Measurements from ENCODE around the gene PLCH1. TPM values are rescaled to one million over a fixed set of nuclear protein-coding genes. Genes with fewer than 3 reads are reported as not detected.

Gene PLCH1
- total RNA-seq, 1 donor from 2014 or later = 1.3 TPM

DNA sequence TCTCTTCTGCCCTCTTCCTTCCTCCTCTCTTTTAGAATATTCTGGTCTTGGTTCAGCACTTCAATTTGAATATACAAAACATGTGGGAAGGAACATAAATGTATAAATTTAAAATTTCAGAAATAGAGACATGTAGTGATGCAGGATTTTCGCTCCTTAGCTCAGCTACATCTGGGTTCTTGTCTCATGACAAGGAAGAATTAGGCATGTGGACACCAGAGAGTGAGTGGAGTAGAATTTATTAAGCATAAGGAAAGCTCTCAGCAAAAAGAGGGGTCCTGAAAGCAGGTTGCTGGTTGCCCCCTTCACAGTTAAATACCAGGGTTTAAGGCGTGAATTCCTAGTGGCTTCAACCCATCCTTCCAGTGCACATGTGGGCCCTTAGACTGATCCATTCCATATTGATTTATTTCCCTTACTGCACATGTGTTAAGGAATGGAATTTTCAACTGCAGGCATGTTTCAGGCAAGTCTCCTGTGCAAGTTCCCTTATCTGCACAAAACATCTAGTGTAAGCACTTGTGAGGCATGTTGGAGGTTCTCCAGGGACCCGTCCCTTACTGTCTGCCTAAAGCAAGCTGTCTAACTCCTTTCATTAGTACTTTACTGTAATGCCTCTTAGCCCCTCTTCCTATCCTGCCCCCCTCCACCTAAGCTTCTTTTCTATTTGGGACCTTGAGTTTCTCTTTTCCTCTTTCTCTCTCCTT, 318.2 kb downstream of the PLCH1 start:
- H3K36me3 Mint-ChIP-seq = no peaks in the 10 kb centered on the region

DNA sequence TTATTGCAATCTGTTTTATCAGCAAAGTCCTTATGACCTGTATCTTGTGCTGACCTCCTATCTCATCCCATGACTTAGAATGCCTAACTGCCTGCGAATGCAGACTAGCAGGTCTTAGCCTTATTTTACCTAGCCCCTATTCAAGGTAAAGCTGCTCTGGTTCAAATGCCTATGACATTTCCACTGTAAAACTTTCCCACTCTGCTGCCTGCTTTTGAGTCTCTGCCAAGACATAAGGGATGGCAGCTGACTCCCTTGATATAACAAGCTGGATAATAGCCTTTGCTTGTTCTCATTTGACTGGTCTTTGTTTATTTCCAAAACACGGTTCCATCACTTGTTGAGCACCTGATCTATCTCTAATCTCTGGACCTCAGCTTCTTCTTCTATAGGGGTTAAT, 319.5 kb downstream of the PLCH1 start:
- Mint-ChIP-seq H3K4me1 (peaks cover 4% of the 10 kb centered on the region), H3K27me3 (ENCODE audit: low read depth) (no peaks in the 10 kb centered on the region), H3K4me3 (no peak overlapping the region), H3K9me3 (peaks cover 52% of the 10 kb centered on the region), H3K27ac (no peak overlapping the region), H3K36me3 (no peaks in the 10 kb centered on the region)
- no peak for DNase-seq (ENCODE audit: low spot score in 2 of 2, unreplicated experiment in 2 of 2)
- TF ChIP-seq, protein P1, sequence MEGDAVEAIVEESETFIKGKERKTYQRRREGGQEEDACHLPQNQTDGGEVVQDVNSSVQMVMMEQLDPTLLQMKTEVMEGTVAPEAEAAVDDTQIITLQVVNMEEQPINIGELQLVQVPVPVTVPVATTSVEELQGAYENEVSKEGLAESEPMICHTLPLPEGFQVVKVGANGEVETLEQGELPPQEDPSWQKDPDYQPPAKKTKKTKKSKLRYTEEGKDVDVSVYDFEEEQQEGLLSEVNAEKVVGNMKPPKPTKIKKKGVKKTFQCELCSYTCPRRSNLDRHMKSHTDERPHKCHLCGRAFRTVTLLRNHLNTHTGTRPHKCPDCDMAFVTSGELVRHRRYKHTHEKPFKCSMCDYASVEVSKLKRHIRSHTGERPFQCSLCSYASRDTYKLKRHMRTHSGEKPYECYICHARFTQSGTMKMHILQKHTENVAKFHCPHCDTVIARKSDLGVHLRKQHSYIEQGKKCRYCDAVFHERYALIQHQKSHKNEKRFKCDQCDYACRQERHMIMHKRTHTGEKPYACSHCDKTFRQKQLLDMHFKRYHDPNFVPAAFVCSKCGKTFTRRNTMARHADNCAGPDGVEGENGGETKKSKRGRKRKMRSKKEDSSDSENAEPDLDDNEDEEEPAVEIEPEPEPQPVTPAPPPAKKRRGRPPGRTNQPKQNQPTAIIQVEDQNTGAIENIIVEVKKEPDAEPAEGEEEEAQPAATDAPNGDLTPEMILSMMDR (IDR thresholded peaks at IDR 0.05; ENCODE audit: unreplicated experiment) = no peak

More for the DNA sequence above, 318.2 kb downstream of the PLCH1 start:
- TF ChIP-seq, protein P1 (IDR thresholded peaks at IDR 0.05; ENCODE audit: unreplicated experiment) = no peak
- H3K4me3 Mint-ChIP-seq = no peak overlapping the region
- no peaks in the 10 kb centered on the region for H3K4me1 Mint-ChIP-seq
- H3K27me3 Mint-ChIP-seq (ENCODE audit: low read depth) = no peaks in the 10 kb centered on the region
- no peak overlapping the region for H3K27ac Mint-ChIP-seq
- no peak for DNase-seq (ENCODE audit: low spot score in 2 of 2, unreplicated experiment in 2 of 2)
- peaks cover 56% of the 10 kb centered on the region for H3K9me3 Mint-ChIP-seq

DNA sequence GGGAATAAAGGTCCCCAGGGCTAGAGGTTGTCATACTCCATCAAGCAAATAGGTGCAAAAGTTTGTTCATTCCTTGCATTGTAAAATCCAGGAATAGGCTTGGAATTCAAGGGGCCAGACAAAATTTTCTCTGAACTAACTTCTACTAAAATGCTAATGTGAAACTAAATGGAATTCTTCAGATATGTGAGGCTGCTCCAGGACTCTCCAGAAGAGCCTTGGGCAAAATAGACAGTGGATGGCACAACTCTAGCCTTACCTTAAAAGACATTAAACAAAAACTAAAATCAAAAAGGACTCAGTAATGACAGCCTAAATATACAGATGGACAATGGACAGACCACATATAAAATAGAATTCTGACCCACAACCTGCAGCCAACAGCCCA, 320.6 kb downstream of the PLCH1 start:
- Mint-ChIP-seq H3K9me3 (peaks cover 44% of the 10 kb centered on the region), H3K4me1 (peaks cover 4% of the 10 kb centered on the region), H3K4me3 (no peak overlapping the region), H3K27me3 (ENCODE audit: low read depth) (no peaks in the 10 kb centered on the region), H3K27ac (no peak overlapping the region), H3K36me3 (no peaks in the 10 kb centered on the region)
- TF ChIP-seq, protein P1 (IDR thresholded peaks at IDR 0.05; ENCODE audit: unreplicated experiment) = no peak
- DNase-seq (ENCODE audit: low spot score in 2 of 2, unreplicated experiment in 2 of 2) = no peak

DNA sequence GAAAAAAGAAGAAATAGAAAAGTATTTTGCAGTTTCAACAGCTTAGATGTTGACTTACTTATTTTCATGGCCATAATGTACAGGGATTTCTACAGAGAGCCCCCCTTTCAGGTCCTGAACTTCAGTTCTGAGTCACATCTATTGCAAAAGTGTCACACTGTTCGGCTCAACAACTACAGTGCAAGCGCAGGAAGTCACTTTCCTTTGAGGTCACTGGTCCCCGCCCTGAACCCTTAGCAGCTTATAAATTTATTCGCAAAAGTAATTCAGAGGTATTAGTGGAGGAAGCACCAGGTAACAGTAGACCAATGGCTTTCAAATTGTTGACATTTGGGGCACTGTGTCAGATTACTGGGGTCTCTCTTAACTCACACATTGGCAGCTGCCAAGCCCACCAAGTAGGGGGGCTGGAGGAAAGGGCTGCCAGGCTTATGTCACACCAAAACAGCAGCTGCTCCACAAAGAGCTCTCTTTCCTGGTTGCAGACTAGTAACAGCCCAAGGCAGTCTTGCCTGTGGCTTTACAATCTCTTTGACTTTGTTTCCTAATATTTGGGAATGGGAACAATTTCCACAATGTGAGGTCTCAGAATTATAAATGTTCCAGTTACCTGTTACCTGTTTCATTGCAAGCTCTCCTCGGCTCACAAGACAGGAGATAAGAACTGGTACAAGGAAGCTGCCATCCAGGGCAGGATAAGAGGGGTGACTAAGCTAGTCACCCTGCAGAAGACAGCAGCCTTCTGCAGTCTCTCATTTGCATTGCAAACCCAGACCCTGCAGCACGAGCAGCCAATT, 321.1 kb downstream of the PLCH1 start:
- Mint-ChIP-seq H3K4me3 (no peak overlapping the region), H3K36me3 (no peaks in the 10 kb centered on the region), H3K4me1 (peaks cover 6% of the 10 kb centered on the region), H3K27ac (no peak overlapping the region), H3K9me3 (peaks cover 41% of the 10 kb centered on the region), H3K27me3 (ENCODE audit: low read depth) (no peaks in the 10 kb centered on the region)
- TF ChIP-seq, protein P1 (IDR thresholded peaks at IDR 0.05; ENCODE audit: unreplicated experiment) = no peak
- DNase-seq (ENCODE audit: low spot score in 2 of 2, unreplicated experiment in 2 of 2) = no peak

DNA sequence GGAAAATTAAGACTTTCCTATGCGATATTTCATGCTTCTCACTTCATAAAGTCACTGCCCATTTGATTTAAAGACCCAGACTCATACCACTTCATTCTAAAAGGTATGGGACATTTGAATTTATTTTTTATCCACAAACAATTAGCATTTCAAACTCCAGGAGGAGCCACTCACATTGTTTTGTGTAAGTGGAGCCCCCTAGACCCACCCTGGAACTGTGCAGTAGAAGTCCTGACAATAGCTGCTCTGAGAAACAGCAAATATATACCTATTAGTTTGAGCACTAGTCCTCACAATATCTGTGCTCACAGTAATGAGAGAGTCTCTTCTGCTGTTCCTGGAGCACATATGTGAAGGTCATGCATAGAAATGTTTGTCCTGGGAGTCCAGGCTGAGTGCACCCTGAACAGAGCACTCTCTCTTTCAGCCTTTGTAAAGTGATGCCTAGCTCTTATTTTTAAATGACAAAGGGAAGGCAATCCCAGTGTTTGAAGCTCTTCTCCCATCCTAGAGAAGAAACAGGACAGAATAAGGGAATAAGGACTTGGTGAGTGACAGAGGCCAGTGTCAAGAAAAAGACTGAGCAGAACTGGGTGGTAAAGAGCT, 323.9 kb downstream of the PLCH1 start:
- TF ChIP-seq, protein P1 (IDR thresholded peaks at IDR 0.05; ENCODE audit: unreplicated experiment) = no peak
- no peak for DNase-seq (ENCODE audit: low spot score in 2 of 2, unreplicated experiment in 2 of 2)
- no peaks in the 10 kb centered on the region for H3K27me3 Mint-ChIP-seq (ENCODE audit: low read depth)
- H3K9me3 Mint-ChIP-seq = peaks cover 17% of the 10 kb centered on the region
- peaks cover 16% of the 10 kb centered on the region for H3K4me1 Mint-ChIP-seq
- H3K36me3 Mint-ChIP-seq = no peaks in the 10 kb centered on the region
- H3K27ac Mint-ChIP-seq = no peak overlapping the region
- no peak overlapping the region for H3K4me3 Mint-ChIP-seq

All from mesothelial cell of epicardium (in vitro differentiated cells).